Measurements from ENCODE around the gene LCK. TPM values are rescaled to one million over a fixed set of nuclear protein-coding genes. Genes with fewer than 3 reads are reported as not detected.
A peak's percentile ranks its signal among the peaks of the same experiment; 100 is the strongest.

Gene LCK
- polyA plus RNA-seq, 4 donors: 3.1 to 14.1 (median 4.0) TPM

DNA sequence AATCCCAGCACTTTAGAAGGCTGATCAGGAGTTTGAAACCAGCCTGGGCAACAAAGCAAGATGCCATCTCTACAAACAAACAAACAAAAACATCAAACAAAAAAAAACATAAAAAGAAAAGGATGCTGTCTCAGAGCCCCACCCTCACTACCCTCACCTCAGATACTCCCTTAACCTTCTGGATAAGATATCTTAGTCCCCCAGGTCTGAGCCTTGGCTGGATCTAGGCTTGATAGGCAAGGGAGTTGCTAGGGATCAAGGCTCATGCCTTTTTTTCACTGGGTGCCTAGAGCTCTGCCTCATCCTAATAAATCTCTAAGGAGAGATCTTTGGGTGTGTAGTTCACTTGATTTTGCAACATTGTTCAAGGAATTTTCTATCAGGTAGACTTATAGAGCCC lies 48.3 kb downstream of the LCK start:
- H3K27me3 ChIP-seq (ENCODE audit: control insufficient read depth in 3 of 3, insufficient read depth in 3 of 3, low read length in 3 of 3): no peaks in the 10 kb centered on the region
- FAIRE-seq: no peak
- H3K4me1 ChIP-seq (ENCODE audit: control insufficient read depth in 3 of 3, insufficient read depth in 2 of 3, low read depth in 1 of 3, low read length in 2 of 3): peaks cover 0 to 3% (median 0%) of the 10 kb centered on the region in 3 donors
- DNase-seq: no peak
- peaks cover 10 to 38% (median 11%) of the 10 kb centered on the region in 3 donors for H3K36me3 ChIP-seq (ENCODE audit: control insufficient read depth in 3 of 3, insufficient read depth in 2 of 3, low read depth in 1 of 3, low read length in 3 of 3)
- H3K27ac ChIP-seq (ENCODE audit: low read depth in 1 of 3, low read length in 2 of 3): no peak overlapping the region
- H3K9me3 ChIP-seq (ENCODE audit: control insufficient read depth in 2 of 2, insufficient read depth in 1 of 2, low read depth in 1 of 2, low read length in 1 of 2): no peaks in the 10 kb centered on the region
- no peak overlapping the region for H3K4me3 ChIP-seq (ENCODE audit: low read depth in 1 of 3, low read length in 3 of 3)

DNA sequence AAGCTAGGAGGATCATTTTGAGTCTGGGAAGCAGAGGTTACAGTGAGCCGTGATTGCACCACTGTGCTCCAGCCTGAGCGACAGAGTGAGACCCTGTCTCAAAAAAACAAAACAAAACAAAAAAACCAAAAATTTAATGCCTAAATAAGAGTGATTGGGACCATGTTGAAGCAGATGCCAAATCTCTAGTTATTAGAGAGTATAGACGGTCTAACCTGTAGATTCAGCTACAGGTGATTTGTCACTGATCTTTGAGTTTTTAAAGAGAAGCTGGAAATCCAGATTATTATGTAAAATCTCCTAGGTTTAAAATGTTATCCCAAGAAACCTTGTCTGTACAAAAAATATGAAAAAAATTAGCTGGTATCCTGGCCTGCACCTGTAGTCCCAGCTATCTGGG lies 52.3 kb downstream of the LCK start:
- Histone ChIP-seq H3K27ac (ENCODE audit: low read depth in 1 of 3, low read length in 2 of 3) (no peak overlapping the region), H3K4me1 (ENCODE audit: control insufficient read depth in 3 of 3, insufficient read depth in 2 of 3, low read depth in 1 of 3, low read length in 2 of 3) (peaks cover 0 to 2% (median 0%) of the 10 kb centered on the region in 3 donors), H3K36me3 (ENCODE audit: control insufficient read depth in 3 of 3, insufficient read depth in 2 of 3, low read depth in 1 of 3, low read length in 3 of 3) (peaks cover 13 to 43% (median 14%) of the 10 kb centered on the region in 3 donors), H3K4me3 (ENCODE audit: low read depth in 1 of 3, low read length in 3 of 3) (no peak overlapping the region), H3K27me3 (ENCODE audit: control insufficient read depth in 3 of 3, insufficient read depth in 3 of 3, low read length in 3 of 3) (no peaks in the 10 kb centered on the region), H3K9me3 (ENCODE audit: control insufficient read depth in 2 of 2, insufficient read depth in 1 of 2, low read depth in 1 of 2, low read length in 1 of 2) (peaks cover 0 to 3% of the 10 kb centered on the region in 2 donors)
- DNase-seq (no peak), FAIRE-seq (no peak)
- 93 to 98% (median 95%) methylated on average over 3 of the region's 3 CpGs for WGBS, 3 donors

DNA sequence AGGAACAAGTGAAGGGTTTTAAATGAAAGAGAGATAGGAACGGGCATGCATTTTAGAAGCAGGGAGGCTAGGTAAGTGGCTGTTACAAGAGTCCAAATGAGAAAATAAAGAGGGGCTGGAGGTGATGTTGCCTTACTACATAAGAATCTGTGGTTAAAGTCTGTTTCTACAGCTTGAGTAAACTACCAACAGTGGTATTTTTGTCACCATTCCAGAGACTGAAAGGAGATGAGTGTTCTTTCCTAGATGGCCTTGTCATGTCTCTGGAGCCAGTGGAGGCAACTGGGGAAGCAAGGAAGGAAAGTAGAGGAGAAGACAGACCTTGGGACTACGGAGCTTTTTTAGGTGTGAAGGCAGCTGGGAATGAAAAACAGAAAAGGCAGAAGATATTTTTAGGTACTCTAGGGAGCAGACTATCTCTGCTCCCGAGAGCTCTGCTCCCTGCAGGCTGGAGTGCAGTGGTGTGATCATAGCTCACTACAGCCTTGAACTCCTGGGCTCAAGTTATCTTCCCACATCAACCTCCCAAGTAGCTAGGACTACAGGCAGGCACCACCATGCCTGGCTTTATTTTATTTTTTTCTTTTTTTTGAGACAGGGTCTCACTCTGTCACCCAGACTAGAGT lies 53.0 kb downstream of the LCK start:
- no peaks in the 10 kb centered on the region for H3K27me3 ChIP-seq (ENCODE audit: control insufficient read depth in 3 of 3, insufficient read depth in 3 of 3, low read length in 3 of 3)
- FAIRE-seq (no peak), DNase-seq (no peak)
- peaks cover 0 to 3% of the 10 kb centered on the region in 2 donors for H3K9me3 ChIP-seq (ENCODE audit: control insufficient read depth in 2 of 2, insufficient read depth in 1 of 2, low read depth in 1 of 2, low read length in 1 of 2)
- no peak overlapping the region for H3K4me3 ChIP-seq (ENCODE audit: low read depth in 1 of 3, low read length in 3 of 3)
- peaks cover 0 to 5% (median 1%) of the 10 kb centered on the region in 3 donors for H3K4me1 ChIP-seq (ENCODE audit: control insufficient read depth in 3 of 3, insufficient read depth in 2 of 3, low read depth in 1 of 3, low read length in 2 of 3)
- peaks cover 12 to 42% (median 14%) of the 10 kb centered on the region in 3 donors for H3K36me3 ChIP-seq (ENCODE audit: control insufficient read depth in 3 of 3, insufficient read depth in 2 of 3, low read depth in 1 of 3, low read length in 3 of 3)
- WGBS, 3 donors: 90 to 95% (median 91%) methylated on average over 3 of the region's 3 CpGs
- no peak overlapping the region for H3K27ac ChIP-seq (ENCODE audit: low read depth in 1 of 3, low read length in 2 of 3)

DNA sequence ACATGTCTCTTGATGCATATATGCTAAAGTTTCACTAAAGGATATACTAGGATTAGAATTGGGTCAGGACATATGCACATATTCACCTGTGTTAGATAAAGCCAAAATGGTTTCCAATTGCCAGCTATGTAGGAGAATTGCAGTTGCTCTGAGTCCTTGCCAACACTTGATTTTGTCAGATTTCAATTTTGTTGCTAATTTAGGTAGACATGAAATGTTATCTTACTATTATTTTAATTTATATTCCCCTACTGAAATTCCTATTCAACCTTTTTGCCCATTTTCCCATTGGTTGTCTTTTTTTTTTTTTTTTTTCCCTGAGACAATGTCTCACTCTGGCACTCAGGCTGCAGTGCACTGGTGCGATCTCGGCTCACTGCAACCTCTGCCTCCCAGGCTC lies 54.2 kb downstream of the LCK start:
- DNase-seq: no peak
- peaks cover 11 to 35% (median 14%) of the 10 kb centered on the region in 3 donors for H3K36me3 ChIP-seq (ENCODE audit: control insufficient read depth in 3 of 3, insufficient read depth in 2 of 3, low read depth in 1 of 3, low read length in 3 of 3)
- H3K27ac ChIP-seq (ENCODE audit: low read depth in 1 of 3, low read length in 2 of 3): no peak overlapping the region
- no peaks in the 10 kb centered on the region for H3K27me3 ChIP-seq (ENCODE audit: control insufficient read depth in 3 of 3, insufficient read depth in 3 of 3, low read length in 3 of 3)
- H3K9me3 ChIP-seq (ENCODE audit: control insufficient read depth in 2 of 2, insufficient read depth in 1 of 2, low read depth in 1 of 2, low read length in 1 of 2): peaks cover 0 to 3% of the 10 kb centered on the region in 2 donors
- no peak for FAIRE-seq
- H3K4me3 ChIP-seq (ENCODE audit: low read depth in 1 of 3, low read length in 3 of 3): no peak overlapping the region
- peaks cover 0 to 11% (median 5%) of the 10 kb centered on the region in 3 donors for H3K4me1 ChIP-seq (ENCODE audit: control insufficient read depth in 3 of 3, insufficient read depth in 2 of 3, low read depth in 1 of 3, low read length in 2 of 3)
- WGBS, 3 donors: 98 to 100% (median 99%) methylated on average over 2 of the region's 2 CpGs

DNA sequence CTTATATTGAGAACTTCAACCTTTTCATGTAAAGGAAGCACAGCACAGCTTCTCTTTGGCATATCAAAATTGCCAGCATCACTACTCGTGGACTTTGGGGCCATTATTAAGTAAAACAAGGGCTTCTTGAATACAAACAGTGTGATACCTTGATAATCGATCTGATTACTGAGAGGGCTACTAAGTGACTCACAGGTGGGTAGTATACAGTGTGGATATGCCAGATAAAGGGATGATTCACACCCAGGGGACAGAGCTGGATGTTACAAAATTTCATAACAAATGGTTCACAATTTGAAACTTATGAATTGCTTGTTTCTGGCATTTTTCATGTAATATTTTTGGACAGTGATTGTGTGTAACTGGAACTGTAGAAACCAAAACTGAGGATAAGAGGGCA lies 56.3 kb downstream of the LCK start:
- FAIRE-seq: no peak
- peaks cover 0 to 3% of the 10 kb centered on the region in 2 donors for H3K9me3 ChIP-seq (ENCODE audit: control insufficient read depth in 2 of 2, insufficient read depth in 1 of 2, low read depth in 1 of 2, low read length in 1 of 2)

DNA sequence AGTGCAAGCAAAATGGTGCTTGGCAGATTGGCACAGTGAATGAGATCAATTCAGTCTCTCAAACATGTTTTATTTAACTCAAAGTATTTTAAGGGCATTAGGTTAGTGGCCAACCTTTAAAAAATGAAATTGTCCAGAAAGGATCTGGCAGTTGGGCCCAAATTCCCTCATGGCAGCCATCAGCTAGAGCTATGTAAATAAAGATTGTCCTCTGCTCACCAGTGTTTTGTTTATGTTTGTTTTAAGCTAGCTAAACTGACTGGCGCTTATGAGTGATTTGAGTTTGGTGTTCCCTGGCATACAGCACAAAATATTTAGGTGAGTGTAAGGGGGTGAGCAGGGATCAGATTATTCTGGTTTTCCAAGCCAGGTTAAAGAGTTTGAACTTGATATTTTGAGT lies 58.9 kb downstream of the LCK start:
- DNase-seq: no peak
- Histone ChIP-seq H3K27ac (ENCODE audit: low read depth in 1 of 3, low read length in 2 of 3) (no peak overlapping the region), H3K4me3 (ENCODE audit: low read depth in 1 of 3, low read length in 3 of 3) (no peak overlapping the region), H3K36me3 (ENCODE audit: control insufficient read depth in 3 of 3, insufficient read depth in 2 of 3, low read depth in 1 of 3, low read length in 3 of 3) (peaks cover 2 to 22% (median 3%) of the 10 kb centered on the region in 3 donors), H3K9me3 (ENCODE audit: control insufficient read depth in 2 of 2, insufficient read depth in 1 of 2, low read depth in 1 of 2, low read length in 1 of 2) (no peaks in the 10 kb centered on the region), H3K27me3 (ENCODE audit: control insufficient read depth in 3 of 3, insufficient read depth in 3 of 3, low read length in 3 of 3) (no peaks in the 10 kb centered on the region), H3K4me1 (ENCODE audit: control insufficient read depth in 3 of 3, insufficient read depth in 2 of 3, low read depth in 1 of 3, low read length in 2 of 3) (peaks cover 0 to 16% (median 5%) of the 10 kb centered on the region in 3 donors)
- WGBS, 3 donors: 69 to 80% (median 70%) methylated on average over 1 of the region's 1 CpG
- FAIRE-seq: no peak

More for the DNA sequence above, 56.3 kb downstream of the LCK start:
- no peak overlapping the region for H3K4me3 ChIP-seq (ENCODE audit: low read depth in 1 of 3, low read length in 3 of 3)
- H3K27ac ChIP-seq (ENCODE audit: low read depth in 1 of 3, low read length in 2 of 3): no peak overlapping the region
- no peaks in the 10 kb centered on the region for H3K27me3 ChIP-seq (ENCODE audit: control insufficient read depth in 3 of 3, insufficient read depth in 3 of 3, low read length in 3 of 3)
- H3K36me3 ChIP-seq (ENCODE audit: control insufficient read depth in 3 of 3, insufficient read depth in 2 of 3, low read depth in 1 of 3, low read length in 3 of 3): peaks cover 11 to 35% (median 14%) of the 10 kb centered on the region in 3 donors
- 13 to 54% (median 38%) methylated on average over 2 of the region's 2 CpGs for WGBS, 3 donors
- peaks cover 0 to 16% (median 5%) of the 10 kb centered on the region in 3 donors for H3K4me1 ChIP-seq (ENCODE audit: control insufficient read depth in 3 of 3, insufficient read depth in 2 of 3, low read depth in 1 of 3, low read length in 2 of 3)
- peak in 1 of 2 donors; percentile 55 for DNase-seq

DNA sequence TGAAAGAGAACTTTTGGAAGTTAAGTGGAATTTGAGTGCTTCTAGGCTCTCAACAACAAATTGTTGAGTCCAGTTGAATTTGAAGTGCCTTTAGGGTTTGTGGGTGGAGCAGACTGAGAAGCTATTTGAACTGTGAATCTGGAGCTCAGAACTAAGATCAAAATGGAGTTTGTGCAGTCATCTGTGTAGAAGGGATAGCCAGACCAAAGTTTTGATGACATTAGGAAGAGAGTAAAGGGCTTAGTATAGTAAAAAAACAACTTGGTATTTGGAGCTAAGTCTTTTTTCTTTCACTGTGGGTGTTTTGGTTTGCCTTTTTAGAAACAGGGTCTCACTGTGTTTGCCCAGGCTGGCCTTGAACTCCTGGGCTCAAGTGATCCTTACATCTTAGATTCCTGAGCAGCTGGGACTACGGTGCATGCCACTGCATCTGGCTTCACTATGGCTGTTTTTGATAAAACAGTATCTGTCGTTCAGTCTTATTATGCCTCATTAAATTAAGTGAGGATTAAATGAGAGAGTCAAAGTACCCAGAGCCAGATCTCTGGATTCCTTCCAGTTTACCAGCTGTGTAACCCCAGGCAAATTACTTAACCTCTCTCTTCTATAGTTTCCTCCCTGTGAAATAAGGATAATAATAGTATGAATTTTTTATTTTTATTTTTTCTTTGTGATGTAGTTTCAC lies 60.8 kb downstream of the LCK start:
- no peaks in the 10 kb centered on the region for H3K9me3 ChIP-seq (ENCODE audit: control insufficient read depth in 2 of 2, insufficient read depth in 1 of 2, low read depth in 1 of 2, low read length in 1 of 2)
- no peak overlapping the region for H3K27ac ChIP-seq (ENCODE audit: low read depth in 1 of 3, low read length in 2 of 3)
- H3K4me1 ChIP-seq (ENCODE audit: control insufficient read depth in 3 of 3, insufficient read depth in 2 of 3, low read depth in 1 of 3, low read length in 2 of 3): peaks cover 0 to 14% (median 5%) of the 10 kb centered on the region in 3 donors
- FAIRE-seq (no peak), DNase-seq (no peak)
- 7 to 37% (median 16%) methylated on average over 2 of the region's 2 CpGs for WGBS, 3 donors
- no peaks in the 10 kb centered on the region for H3K27me3 ChIP-seq (ENCODE audit: control insufficient read depth in 3 of 3, insufficient read depth in 3 of 3, low read length in 3 of 3)
- peaks cover 2 to 15% (median 3%) of the 10 kb centered on the region in 3 donors for H3K36me3 ChIP-seq (ENCODE audit: control insufficient read depth in 3 of 3, insufficient read depth in 2 of 3, low read depth in 1 of 3, low read length in 3 of 3)
- no peak overlapping the region for H3K4me3 ChIP-seq (ENCODE audit: low read depth in 1 of 3, low read length in 3 of 3)

DNA sequence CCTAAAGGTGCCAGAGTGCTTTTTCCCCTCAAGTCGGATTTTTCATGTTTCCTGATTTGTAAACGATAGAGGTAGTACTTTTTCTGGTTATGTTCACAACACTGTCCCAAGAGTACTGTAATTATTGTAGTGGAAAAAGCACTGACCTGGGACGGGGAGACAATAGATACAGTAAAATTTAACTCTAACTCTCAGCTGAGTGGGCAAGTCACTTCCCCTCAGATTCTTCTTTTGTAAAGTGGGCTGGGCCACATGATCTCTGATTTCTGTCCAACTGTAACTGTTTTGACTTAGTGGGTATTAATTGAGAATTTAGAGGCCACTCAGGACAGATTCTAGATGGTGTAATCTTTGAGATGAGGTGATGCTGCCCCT lies 65.8 kb downstream of the LCK start:
- Histone ChIP-seq H3K4me3 (ENCODE audit: low read depth in 1 of 3, low read length in 3 of 3) (no peak overlapping the region), H3K27me3 (ENCODE audit: control insufficient read depth in 3 of 3, insufficient read depth in 3 of 3, low read length in 3 of 3) (no peaks in the 10 kb centered on the region), H3K4me1 (ENCODE audit: control insufficient read depth in 3 of 3, insufficient read depth in 2 of 3, low read depth in 1 of 3, low read length in 2 of 3) (peaks cover 3 to 8% (median 8%) of the 10 kb centered on the region in 3 donors), H3K9me3 (ENCODE audit: control insufficient read depth in 2 of 2, insufficient read depth in 1 of 2, low read depth in 1 of 2, low read length in 1 of 2) (no peaks in the 10 kb centered on the region), H3K36me3 (ENCODE audit: control insufficient read depth in 3 of 3, insufficient read depth in 2 of 3, low read depth in 1 of 3, low read length in 3 of 3) (peaks cover 5 to 38% (median 9%) of the 10 kb centered on the region in 3 donors), H3K27ac (ENCODE audit: low read depth in 1 of 3, low read length in 2 of 3) (no peak overlapping the region)
- FAIRE-seq (no peak), DNase-seq (no peak)
- WGBS, 3 donors: 72 to 79% (median 77%) methylated on average over 3 of the region's 3 CpGs

Measured in small intestine (tissue), 7 donors.